ENCODE data around the gene FAM199X. TPM values are rescaled to one million over a fixed set of nuclear protein-coding genes. Genes with fewer than 3 reads are reported as not detected.

FAM199X gene
- total and polyA plus RNA-seq, 2 experiments from 2014 or later, result 11.0 to 18.7 TPM

DNA sequence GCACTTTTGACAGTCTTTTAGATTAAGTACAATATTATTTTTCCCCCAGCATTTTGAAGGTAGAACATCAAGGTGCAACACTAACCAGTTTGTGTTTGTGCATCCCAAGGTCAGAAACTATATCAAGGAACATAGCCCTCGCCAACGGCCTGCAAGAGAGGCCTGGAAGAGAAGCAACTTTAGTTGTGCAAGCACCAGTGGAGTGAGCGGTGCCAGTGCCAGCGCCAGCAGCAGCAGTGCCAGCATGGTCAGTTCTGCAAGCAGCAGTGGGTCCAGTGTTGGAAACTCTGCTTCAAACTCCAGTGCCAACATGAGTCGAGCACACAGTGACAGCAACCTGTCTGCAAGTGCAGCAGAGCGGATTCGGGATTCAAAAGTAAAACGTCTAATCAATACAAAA, 21.7 kb downstream of the FAM199X start:
- TF ChIP-seq CREB1 (CRISPR knock-in tag; IDR thresholded peaks at IDR 0.05; ENCODE audit: low read depth), result no peak
- no peak for TF ChIP-seq ZNF114 (CRISPR knock-in tag; IDR thresholded peaks at IDR 0.05)
- TF ChIP-seq CTCF (conservative IDR thresholded peaks at IDR 0.05; ENCODE audit: low read depth in 2 of 2), result no peak
- no peak for TF ChIP-seq JUNB (IDR thresholded peaks at IDR 0.05; ENCODE audit: unreplicated experiment)
- no peak for TF ChIP-seq STAT1 (IDR thresholded peaks at IDR 0.05; ENCODE audit: unreplicated experiment)
- no peak for TF ChIP-seq EZH2 (IDR thresholded peaks at IDR 0.05; ENCODE audit: low read depth, unreplicated experiment)
- TF ChIP-seq ZNF331 (CRISPR knock-in tag; IDR thresholded peaks at IDR 0.05; ENCODE audit: low read depth), result no peak
- TF ChIP-seq, protein P1, sequence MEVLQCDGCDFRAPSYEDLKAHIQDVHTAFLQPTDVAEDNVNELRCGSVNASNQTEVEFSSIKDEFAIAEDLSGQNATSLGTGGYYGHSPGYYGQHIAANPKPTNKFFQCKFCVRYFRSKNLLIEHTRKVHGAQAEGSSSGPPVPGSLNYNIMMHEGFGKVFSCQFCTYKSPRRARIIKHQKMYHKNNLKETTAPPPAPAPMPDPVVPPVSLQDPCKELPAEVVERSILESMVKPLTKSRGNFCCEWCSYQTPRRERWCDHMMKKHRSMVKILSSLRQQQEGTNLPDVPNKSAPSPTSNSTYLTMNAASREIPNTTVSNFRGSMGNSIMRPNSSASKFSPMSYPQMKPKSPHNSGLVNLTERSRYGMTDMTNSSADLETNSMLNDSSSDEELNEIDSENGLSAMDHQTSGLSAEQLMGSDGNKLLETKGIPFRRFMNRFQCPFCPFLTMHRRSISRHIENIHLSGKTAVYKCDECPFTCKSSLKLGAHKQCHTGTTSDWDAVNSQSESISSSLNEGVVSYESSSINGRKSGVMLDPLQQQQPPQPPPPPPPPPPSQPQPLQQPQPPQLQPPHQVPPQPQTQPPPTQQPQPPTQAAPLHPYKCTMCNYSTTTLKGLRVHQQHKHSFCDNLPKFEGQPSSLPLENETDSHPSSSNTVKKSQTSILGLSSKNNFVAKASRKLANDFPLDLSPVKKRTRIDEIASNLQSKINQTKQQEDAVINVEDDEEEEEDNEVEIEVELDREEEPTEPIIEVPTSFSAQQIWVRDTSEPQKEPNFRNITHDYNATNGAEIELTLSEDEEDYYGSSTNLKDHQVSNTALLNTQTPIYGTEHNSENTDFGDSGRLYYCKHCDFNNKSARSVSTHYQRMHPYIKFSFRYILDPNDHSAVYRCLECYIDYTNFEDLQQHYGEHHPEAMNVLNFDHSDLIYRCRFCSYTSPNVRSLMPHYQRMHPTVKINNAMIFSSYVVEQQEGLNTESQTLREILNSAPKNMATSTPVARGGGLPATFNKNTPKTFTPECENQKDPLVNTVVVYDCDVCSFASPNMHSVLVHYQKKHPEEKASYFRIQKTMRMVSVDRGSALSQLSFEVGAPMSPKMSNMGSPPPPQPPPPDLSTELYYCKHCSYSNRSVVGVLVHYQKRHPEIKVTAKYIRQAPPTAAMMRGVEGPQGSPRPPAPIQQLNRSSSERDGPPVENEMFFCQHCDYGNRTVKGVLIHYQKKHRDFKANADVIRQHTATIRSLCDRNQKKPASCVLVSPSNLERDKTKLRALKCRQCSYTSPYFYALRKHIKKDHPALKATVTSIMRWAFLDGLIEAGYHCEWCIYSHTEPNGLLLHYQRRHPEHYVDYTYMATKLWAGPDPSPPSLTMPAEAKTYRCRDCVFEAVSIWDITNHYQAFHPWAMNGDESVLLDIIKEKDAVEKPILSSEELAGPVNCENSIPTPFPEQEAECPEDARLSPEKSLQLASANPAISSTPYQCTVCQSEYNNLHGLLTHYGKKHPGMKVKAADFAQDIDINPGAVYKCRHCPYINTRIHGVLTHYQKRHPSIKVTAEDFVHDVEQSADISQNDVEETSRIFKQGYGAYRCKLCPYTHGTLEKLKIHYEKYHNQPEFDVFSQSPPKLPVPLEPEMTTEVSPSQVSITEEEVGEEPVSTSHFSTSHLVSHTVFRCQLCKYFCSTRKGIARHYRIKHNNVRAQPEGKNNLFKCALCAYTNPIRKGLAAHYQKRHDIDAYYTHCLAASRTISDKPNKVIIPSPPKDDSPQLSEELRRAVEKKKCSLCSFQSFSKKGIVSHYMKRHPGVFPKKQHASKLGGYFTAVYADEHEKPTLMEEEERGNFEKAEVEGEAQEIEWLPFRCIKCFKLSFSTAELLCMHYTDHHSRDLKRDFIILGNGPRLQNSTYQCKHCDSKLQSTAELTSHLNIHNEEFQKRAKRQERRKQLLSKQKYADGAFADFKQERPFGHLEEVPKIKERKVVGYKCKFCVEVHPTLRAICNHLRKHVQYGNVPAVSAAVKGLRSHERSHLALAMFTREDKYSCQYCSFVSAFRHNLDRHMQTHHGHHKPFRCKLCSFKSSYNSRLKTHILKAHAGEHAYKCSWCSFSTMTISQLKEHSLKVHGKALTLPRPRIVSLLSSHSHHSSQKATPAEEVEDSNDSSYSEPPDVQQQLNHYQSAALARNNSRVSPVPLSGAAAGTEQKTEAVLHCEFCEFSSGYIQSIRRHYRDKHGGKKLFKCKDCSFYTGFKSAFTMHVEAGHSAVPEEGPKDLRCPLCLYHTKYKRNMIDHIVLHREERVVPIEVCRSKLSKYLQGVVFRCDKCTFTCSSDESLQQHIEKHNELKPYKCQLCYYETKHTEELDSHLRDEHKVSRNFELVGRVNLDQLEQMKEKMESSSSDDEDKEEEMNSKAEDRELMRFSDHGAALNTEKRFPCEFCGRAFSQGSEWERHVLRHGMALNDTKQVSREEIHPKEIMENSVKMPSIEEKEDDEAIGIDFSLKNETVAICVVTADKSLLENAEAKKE (CRISPR knock-in tag; IDR thresholded peaks at IDR 0.05), result no peak
- TF ChIP-seq, protein P2, sequence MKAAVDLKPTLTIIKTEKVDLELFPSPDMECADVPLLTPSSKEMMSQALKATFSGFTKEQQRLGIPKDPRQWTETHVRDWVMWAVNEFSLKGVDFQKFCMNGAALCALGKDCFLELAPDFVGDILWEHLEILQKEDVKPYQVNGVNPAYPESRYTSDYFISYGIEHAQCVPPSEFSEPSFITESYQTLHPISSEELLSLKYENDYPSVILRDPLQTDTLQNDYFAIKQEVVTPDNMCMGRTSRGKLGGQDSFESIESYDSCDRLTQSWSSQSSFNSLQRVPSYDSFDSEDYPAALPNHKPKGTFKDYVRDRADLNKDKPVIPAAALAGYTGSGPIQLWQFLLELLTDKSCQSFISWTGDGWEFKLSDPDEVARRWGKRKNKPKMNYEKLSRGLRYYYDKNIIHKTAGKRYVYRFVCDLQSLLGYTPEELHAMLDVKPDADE (IDR thresholded peaks at IDR 0.05), result no peak
- TF ChIP-seq POLR2AphosphoS5 (IDR thresholded peaks at IDR 0.05; ENCODE audit: low read depth), result no peak
- TF ChIP-seq, protein P3, sequence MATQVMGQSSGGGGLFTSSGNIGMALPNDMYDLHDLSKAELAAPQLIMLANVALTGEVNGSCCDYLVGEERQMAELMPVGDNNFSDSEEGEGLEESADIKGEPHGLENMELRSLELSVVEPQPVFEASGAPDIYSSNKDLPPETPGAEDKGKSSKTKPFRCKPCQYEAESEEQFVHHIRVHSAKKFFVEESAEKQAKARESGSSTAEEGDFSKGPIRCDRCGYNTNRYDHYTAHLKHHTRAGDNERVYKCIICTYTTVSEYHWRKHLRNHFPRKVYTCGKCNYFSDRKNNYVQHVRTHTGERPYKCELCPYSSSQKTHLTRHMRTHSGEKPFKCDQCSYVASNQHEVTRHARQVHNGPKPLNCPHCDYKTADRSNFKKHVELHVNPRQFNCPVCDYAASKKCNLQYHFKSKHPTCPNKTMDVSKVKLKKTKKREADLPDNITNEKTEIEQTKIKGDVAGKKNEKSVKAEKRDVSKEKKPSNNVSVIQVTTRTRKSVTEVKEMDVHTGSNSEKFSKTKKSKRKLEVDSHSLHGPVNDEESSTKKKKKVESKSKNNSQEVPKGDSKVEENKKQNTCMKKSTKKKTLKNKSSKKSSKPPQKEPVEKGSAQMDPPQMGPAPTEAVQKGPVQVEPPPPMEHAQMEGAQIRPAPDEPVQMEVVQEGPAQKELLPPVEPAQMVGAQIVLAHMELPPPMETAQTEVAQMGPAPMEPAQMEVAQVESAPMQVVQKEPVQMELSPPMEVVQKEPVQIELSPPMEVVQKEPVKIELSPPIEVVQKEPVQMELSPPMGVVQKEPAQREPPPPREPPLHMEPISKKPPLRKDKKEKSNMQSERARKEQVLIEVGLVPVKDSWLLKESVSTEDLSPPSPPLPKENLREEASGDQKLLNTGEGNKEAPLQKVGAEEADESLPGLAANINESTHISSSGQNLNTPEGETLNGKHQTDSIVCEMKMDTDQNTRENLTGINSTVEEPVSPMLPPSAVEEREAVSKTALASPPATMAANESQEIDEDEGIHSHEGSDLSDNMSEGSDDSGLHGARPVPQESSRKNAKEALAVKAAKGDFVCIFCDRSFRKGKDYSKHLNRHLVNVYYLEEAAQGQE (IDR thresholded peaks at IDR 0.05; ENCODE audit: unreplicated experiment), result no peak
- TF ChIP-seq EZH2phosphoT487 (IDR thresholded peaks at IDR 0.05; ENCODE audit: unreplicated experiment), result no peak
- no peak for TF ChIP-seq NANOG (IDR thresholded peaks at IDR 0.05; ENCODE audit: borderline replicate concordance)
- no peak overlapping the region for H3K4me2 ChIP-seq
- no peak overlapping the region for H3K4me3 ChIP-seq
- H3K79me2 ChIP-seq (replicated peaks; ENCODE audit: insufficient read depth), result no peaks in the 10 kb centered on the region
- H3K27ac Mint-ChIP-seq, result no peak overlapping the region
- H3K27me3 Mint-ChIP-seq (ENCODE audit: insufficient read depth, low read depth, poor library complexity), result no peaks in the 10 kb centered on the region
- H3F3A ChIP-seq (replicated peaks; ENCODE audit: low read depth), result no peaks in the 10 kb centered on the region
- ATAC-seq, result no peak
- H3K9me3 Mint-ChIP-seq, result no peaks in the 10 kb centered on the region
- H3K36me3 Mint-ChIP-seq (ENCODE audit: low read depth), result peaks cover 20% of the 10 kb centered on the region; the same call in 2 of the 3 replicates
- no peaks in the 10 kb centered on the region for H3K27me3 ChIP-seq (ENCODE audit: insufficient read depth)
- H3K36me3 ChIP-seq (ENCODE audit: insufficient read depth), result peaks cover 3% of the 10 kb centered on the region; the same call in 1 of the 2 replicates
- H2AFZ ChIP-seq, result no peak overlapping the region
- H3K4me3 Mint-ChIP-seq, result no peak overlapping the region
- no peak overlapping the region for H3K27ac ChIP-seq (ENCODE audit: low read depth)
- DNase-seq (ENCODE audit: low spot score), result no peak
- H3K4me1 Mint-ChIP-seq, result no peaks in the 10 kb centered on the region
- H3K9me2 ChIP-seq (ENCODE audit: insufficient read depth), result no peaks in the 10 kb centered on the region
- H3K4me1 ChIP-seq (ENCODE audit: insufficient read depth), result no peaks in the 10 kb centered on the region
- H4K20me1 ChIP-seq (replicated peaks; ENCODE audit: insufficient read depth), result no peaks in the 10 kb centered on the region

All from GM23338 (cell line).